IPS-18a (cell line): ENCODE results near the gene CHRNG.

Experiments
- H3K27ac ChIP-seq: one replicate; pipeline ENCODE4 v1.5.1; 2013; ENCODE audit warnings: low read length
- H3K27me3 ChIP-seq: one replicate; pipeline ENCODE4 v1.6.1; 2013; ENCODE audit warnings: mild to moderate bottlenecking, low read length; ENCODE audit not compliant: control insufficient read depth, insufficient read depth
- H3K36me3 ChIP-seq: one replicate; pipeline ENCODE4 v1.6.1; 2013; ENCODE audit warnings: low read depth, low read length; ENCODE audit not compliant: control insufficient read depth
- H3K4me1 ChIP-seq: one replicate; pipeline ENCODE4 v1.6.1; 2013; ENCODE audit warnings: low read depth, low read length; ENCODE audit not compliant: control insufficient read depth
- H3K4me3 ChIP-seq: one replicate; pipeline ENCODE4 v1.5.1; 2013; ENCODE audit warnings: low read length
- H3K9ac ChIP-seq: one replicate; pipeline ENCODE4 v1.6.1; 2013; ENCODE audit warnings: mild to moderate bottlenecking, low read length, moderate library complexity
- H3K9me3 ChIP-seq: one replicate; pipeline ENCODE4 v1.6.1; 2013; ENCODE audit warnings: low read depth, low read length; ENCODE audit not compliant: control insufficient read depth

Gene CHRNG

GRCh38 chr2:232574674-232575403 is 35.3 kb downstream of the CHRNG start:
- no peak overlapping the region for H3K4me3 ChIP-seq
- no peaks in the 10 kb centered on the region for H3K9me3 ChIP-seq
- no peaks in the 10 kb centered on the region for H3K4me1 ChIP-seq
- H3K27ac ChIP-seq: no peak overlapping the region
- no peak overlapping the region for H3K9ac ChIP-seq
- H3K36me3 ChIP-seq: peaks cover 37% of the 10 kb centered on the region
- H3K27me3 ChIP-seq: no peaks in the 10 kb centered on the region

- H3K9ac ChIP-seq: no peak overlapping the region
- no peaks in the 10 kb centered on the region for H3K4me1 ChIP-seq
- H3K27ac ChIP-seq: no peak overlapping the region
- H3K27me3 ChIP-seq: no peaks in the 10 kb centered on the region
- no peak overlapping the region for H3K4me3 ChIP-seq
- peaks cover 33% of the 10 kb centered on the region for H3K36me3 ChIP-seq
- no peaks in the 10 kb centered on the region for H3K9me3 ChIP-seq
Observed at GRCh38 chr2:232575404-232575746, 35.9 kb downstream of the CHRNG start.

- H3K9ac ChIP-seq: no peak overlapping the region
- H3K27me3 ChIP-seq: no peaks in the 10 kb centered on the region
- H3K9me3 ChIP-seq: no peaks in the 10 kb centered on the region
- no peak overlapping the region for H3K27ac ChIP-seq
- no peak overlapping the region for H3K4me3 ChIP-seq
- peaks cover 26% of the 10 kb centered on the region for H3K36me3 ChIP-seq
- H3K4me1 ChIP-seq: no peaks in the 10 kb centered on the region
Observed at GRCh38 chr2:232576995-232577394, 37.5 kb downstream of the CHRNG start.

- Histone ChIP-seq H3K27me3 (no peaks in the 10 kb centered on the region), H3K4me1 (no peaks in the 10 kb centered on the region), H3K9ac (no peak overlapping the region), H3K27ac (no peak overlapping the region), H3K9me3 (no peaks in the 10 kb centered on the region), H3K36me3 (peaks cover 21% of the 10 kb centered on the region), H3K4me3 (no peak overlapping the region)
Observed at GRCh38 chr2:232577841-232578240, 38.3 kb downstream of the CHRNG start.

GRCh38 chr2:232578626-232579025 is 39.1 kb downstream of the CHRNG start:
- Histone ChIP-seq H3K27me3 (no peaks in the 10 kb centered on the region), H3K27ac (no peak overlapping the region)

GRCh38 chr2:232580648-232580981 is 41.1 kb downstream of the CHRNG start:
- no peak overlapping the region for H3K9ac ChIP-seq
- H3K36me3 ChIP-seq: peaks cover 9% of the 10 kb centered on the region
- no peak overlapping the region for H3K4me3 ChIP-seq
- no peaks in the 10 kb centered on the region for H3K9me3 ChIP-seq
- H3K27ac ChIP-seq: no peak overlapping the region
- no peaks in the 10 kb centered on the region for H3K4me1 ChIP-seq
- no peaks in the 10 kb centered on the region for H3K27me3 ChIP-seq

More at GRCh38 chr2:232578626-232579025, 39.1 kb downstream of the CHRNG start:
- Histone ChIP-seq H3K36me3 (peaks cover 18% of the 10 kb centered on the region), H3K9me3 (no peaks in the 10 kb centered on the region), H3K4me3 (no peak overlapping the region), H3K4me1 (no peaks in the 10 kb centered on the region), H3K9ac (no peak overlapping the region)

GRCh38 chr2:232581725-232582124 is 42.2 kb downstream of the CHRNG start:
- Histone ChIP-seq H3K27me3 (no peaks in the 10 kb centered on the region), H3K9me3 (no peaks in the 10 kb centered on the region), H3K9ac (no peak overlapping the region), H3K27ac (no peak overlapping the region), H3K4me3 (no peak overlapping the region), H3K4me1 (no peaks in the 10 kb centered on the region), H3K36me3 (peaks cover 9% of the 10 kb centered on the region)

- no peak overlapping the region for H3K9ac ChIP-seq
- H3K9me3 ChIP-seq: no peaks in the 10 kb centered on the region
- H3K27me3 ChIP-seq: no peaks in the 10 kb centered on the region
- H3K27ac ChIP-seq: no peak overlapping the region
- H3K4me1 ChIP-seq: no peaks in the 10 kb centered on the region
- no peak overlapping the region for H3K4me3 ChIP-seq
- peaks cover 5% of the 10 kb centered on the region for H3K36me3 ChIP-seq
Observed at GRCh38 chr2:232584238-232584637, 44.7 kb downstream of the CHRNG start.

GRCh38 chr2:232586943-232587505 is 47.5 kb downstream of the CHRNG start:
- Histone ChIP-seq H3K4me3 (no peak overlapping the region), H3K9me3 (no peaks in the 10 kb centered on the region), H3K27ac (no peak overlapping the region), H3K4me1 (peaks cover 4% of the 10 kb centered on the region), H3K9ac (no peak overlapping the region), H3K36me3 (no peaks in the 10 kb centered on the region), H3K27me3 (no peaks in the 10 kb centered on the region)

- H3K4me3 ChIP-seq: no peak overlapping the region
- no peak overlapping the region for H3K27ac ChIP-seq
- no peaks in the 10 kb centered on the region for H3K27me3 ChIP-seq
- no peak overlapping the region for H3K9ac ChIP-seq
- no peaks in the 10 kb centered on the region for H3K36me3 ChIP-seq
- H3K4me1 ChIP-seq: peaks cover 4% of the 10 kb centered on the region
- no peaks in the 10 kb centered on the region for H3K9me3 ChIP-seq
Observed at GRCh38 chr2:232587512-232587911, 48.0 kb downstream of the CHRNG start.

GRCh38 chr2:232588031-232588430 is 48.5 kb downstream of the CHRNG start:
- H3K9ac ChIP-seq: no peak overlapping the region
- no peak overlapping the region for H3K27ac ChIP-seq
- H3K9me3 ChIP-seq: no peaks in the 10 kb centered on the region
- H3K27me3 ChIP-seq: no peaks in the 10 kb centered on the region
- no peak overlapping the region for H3K4me3 ChIP-seq
- H3K4me1 ChIP-seq: peaks cover 4% of the 10 kb centered on the region
- H3K36me3 ChIP-seq: no peaks in the 10 kb centered on the region
